ENCODE data around the gene EDRF1. TPM values are rescaled to one million over a fixed set of nuclear protein-coding genes. Genes with fewer than 3 reads are reported as not detected.

The EDRF1 gene
- total and polyA plus RNA-seq, 2 experiments from 2014 or later, result 25.0 to 48.8 TPM

- no peaks in the 10 kb centered on the region for H3K9me3 Mint-ChIP-seq
Observed at GRCh38 chr10:125768219-125768855, 48.8 kb downstream of the EDRF1 start.

GRCh38 chr10:125769175-125769574 is 49.7 kb downstream of the EDRF1 start:
- peaks cover 11% of the 10 kb centered on the region; the same call in 2 of the 3 replicates for H3K36me3 Mint-ChIP-seq (ENCODE audit: low read depth)
- H3K4me1 ChIP-seq (ENCODE audit: insufficient read depth), result no peaks in the 10 kb centered on the region
- no peaks in the 10 kb centered on the region for H3K4me1 Mint-ChIP-seq
- H3K79me2 ChIP-seq (replicated peaks; ENCODE audit: insufficient read depth), result no peaks in the 10 kb centered on the region
- H3K9me3 Mint-ChIP-seq, result no peaks in the 10 kb centered on the region
- no peaks in the 10 kb centered on the region for H3K9me2 ChIP-seq (ENCODE audit: insufficient read depth)
- H3K4me3 Mint-ChIP-seq, result no peak overlapping the region
- H3K27ac Mint-ChIP-seq, result no peak overlapping the region
- peaks cover 1% of the 10 kb centered on the region for H3K27me3 Mint-ChIP-seq (ENCODE audit: insufficient read depth, low read depth, poor library complexity)
- H2AFZ ChIP-seq, result no peak overlapping the region
- no peaks in the 10 kb centered on the region for H3F3A ChIP-seq (replicated peaks; ENCODE audit: low read depth)
- H3K27me3 ChIP-seq (ENCODE audit: insufficient read depth), result no peaks in the 10 kb centered on the region
- no peak overlapping the region for H3K4me2 ChIP-seq
- H3K4me3 ChIP-seq, result no peak overlapping the region
- peaks cover 2% of the 10 kb centered on the region for H3K36me3 ChIP-seq (ENCODE audit: insufficient read depth)
- ATAC-seq (no peak), DNase-seq (ENCODE audit: low spot score) (no peak)
- no peaks in the 10 kb centered on the region for H4K20me1 ChIP-seq (replicated peaks; ENCODE audit: insufficient read depth)
- no peak overlapping the region for H3K27ac ChIP-seq (ENCODE audit: low read depth)
- no peak for TF ChIP-seq ZNF114 (CRISPR knock-in tag; IDR thresholded peaks at IDR 0.05)
- TF ChIP-seq, protein P1, sequence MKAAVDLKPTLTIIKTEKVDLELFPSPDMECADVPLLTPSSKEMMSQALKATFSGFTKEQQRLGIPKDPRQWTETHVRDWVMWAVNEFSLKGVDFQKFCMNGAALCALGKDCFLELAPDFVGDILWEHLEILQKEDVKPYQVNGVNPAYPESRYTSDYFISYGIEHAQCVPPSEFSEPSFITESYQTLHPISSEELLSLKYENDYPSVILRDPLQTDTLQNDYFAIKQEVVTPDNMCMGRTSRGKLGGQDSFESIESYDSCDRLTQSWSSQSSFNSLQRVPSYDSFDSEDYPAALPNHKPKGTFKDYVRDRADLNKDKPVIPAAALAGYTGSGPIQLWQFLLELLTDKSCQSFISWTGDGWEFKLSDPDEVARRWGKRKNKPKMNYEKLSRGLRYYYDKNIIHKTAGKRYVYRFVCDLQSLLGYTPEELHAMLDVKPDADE (IDR thresholded peaks at IDR 0.05), result no peak
- TF ChIP-seq NANOG (IDR thresholded peaks at IDR 0.05; ENCODE audit: borderline replicate concordance), result no peak
- no peak for TF ChIP-seq CTCF (conservative IDR thresholded peaks at IDR 0.05; ENCODE audit: low read depth in 2 of 2)

More at GRCh38 chr10:125768219-125768855, 48.8 kb downstream of the EDRF1 start:
- Mint-ChIP-seq H3K4me3 (no peak overlapping the region), H3K4me1 (no peaks in the 10 kb centered on the region), H3K36me3 (ENCODE audit: low read depth) (peaks cover 20% of the 10 kb centered on the region; the same call in 2 of the 3 replicates), H3K27me3 (ENCODE audit: insufficient read depth, low read depth, poor library complexity) (peaks cover 1% of the 10 kb centered on the region), H3K27ac (no peak overlapping the region)
- Histone ChIP-seq H3K9me2 (ENCODE audit: insufficient read depth) (no peaks in the 10 kb centered on the region), H3K27ac (ENCODE audit: low read depth) (no peak overlapping the region), H3K27me3 (ENCODE audit: insufficient read depth) (no peaks in the 10 kb centered on the region), H3K4me3 (no peak overlapping the region), H3F3A (replicated peaks; ENCODE audit: low read depth) (no peaks in the 10 kb centered on the region), H4K20me1 (replicated peaks; ENCODE audit: insufficient read depth) (no peaks in the 10 kb centered on the region), H2AFZ (no peak overlapping the region), H3K36me3 (ENCODE audit: insufficient read depth) (peaks cover 10% of the 10 kb centered on the region), H3K4me2 (no peak overlapping the region), H3K4me1 (ENCODE audit: insufficient read depth) (no peaks in the 10 kb centered on the region), H3K79me2 (replicated peaks; ENCODE audit: insufficient read depth) (no peaks in the 10 kb centered on the region)
- no peak for TF ChIP-seq CREB1 (CRISPR knock-in tag; IDR thresholded peaks at IDR 0.05; ENCODE audit: low read depth)
- TF ChIP-seq REST (IDR thresholded peaks at IDR 0.05; ENCODE audit: unreplicated experiment), result no peak
- no peak for TF ChIP-seq STAT1 (IDR thresholded peaks at IDR 0.05; ENCODE audit: unreplicated experiment)
- no peak for TF ChIP-seq EZH2phosphoT487 (IDR thresholded peaks at IDR 0.05; ENCODE audit: unreplicated experiment)
- TF ChIP-seq ZNF331 (CRISPR knock-in tag; IDR thresholded peaks at IDR 0.05; ENCODE audit: low read depth), result no peak
- no peak for TF ChIP-seq POLR2AphosphoS5 (IDR thresholded peaks at IDR 0.05; ENCODE audit: low read depth)
- ATAC-seq, result peak; percentile 38; the same call in 2 of the 3 replicates
- no peak for DNase-seq (ENCODE audit: low spot score)

All from GM23338 (cell line).